ACC112 (cell line): ENCODE data around the gene MYH15.

ENCODE experiments used
- H2AFZ ChIP-seq: fragments of 200-600 bp; sonication (generic); one replicate; pipeline ENCODE4 v1.6.0; 2017; ENCODE audit warnings: antibody characterized with exemption, low read length; ENCODE audit not compliant: unreplicated experiment
- H3K27ac ChIP-seq: fragments of 200-600 bp; sonication (generic); 2 replicates; pipeline ENCODE4 v1.5.1; 2014; ENCODE audit warnings: low read depth, mild to moderate bottlenecking, antibody characterized with exemption, low read length, moderate library complexity
- H3K27me3 ChIP-seq: fragments of 200-600 bp; sonication (generic); 2 replicates; pipeline ENCODE4 v1.6.1; 2014; ENCODE audit warnings: mild to moderate bottlenecking, antibody characterized with exemption, low read length, moderate library complexity, mixed read lengths; ENCODE audit not compliant: insufficient read depth
- H3K36me3 ChIP-seq: fragments of 200-600 bp; sonication (generic); 2 replicates; pipeline ENCODE4 v1.6.1; 2016; ENCODE audit warnings: mild to moderate bottlenecking, antibody characterized with exemption, low read length, moderate library complexity, mixed read lengths; ENCODE audit not compliant: insufficient read depth
- H3K4me1 ChIP-seq: fragments of 200-600 bp; sonication (generic); one replicate; pipeline ENCODE4 v1.6.1; 2016; ENCODE audit warnings: low read length, mixed read lengths; ENCODE audit not compliant: insufficient read depth, unreplicated experiment, control insufficient read depth
- H3K4me3 ChIP-seq: fragments of 200-600 bp; sonication (generic); 2 replicates; pipeline ENCODE4 v1.5.1; 2014; ENCODE audit warnings: mild to moderate bottlenecking, low read depth, low read length
- H3K79me2 ChIP-seq: fragments of 200-600 bp; sonication (generic); one replicate; pipeline ENCODE4 v1.6.0; 2016; ENCODE audit warnings: low read length; ENCODE audit not compliant: control insufficient read depth, unreplicated experiment, insufficient read depth

The MYH15 gene

DNA sequence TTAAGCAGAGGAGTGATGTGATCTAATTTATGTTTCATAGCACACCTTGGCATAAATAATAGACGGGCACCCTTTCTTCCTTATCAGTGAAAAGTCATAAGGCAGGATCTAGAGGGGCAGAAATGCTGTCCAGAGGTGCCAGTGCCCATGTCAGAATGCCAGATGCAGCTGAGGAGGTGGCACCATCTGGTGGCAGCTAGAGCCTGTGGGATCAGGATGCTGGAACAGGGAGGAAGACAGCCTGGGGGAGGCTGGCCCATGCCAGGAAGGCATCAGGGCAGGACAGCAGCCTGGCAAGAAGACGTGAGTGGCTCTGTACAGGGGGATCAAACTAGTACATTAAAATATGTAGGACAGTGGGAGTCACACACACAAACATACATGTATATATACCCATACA lies 16.5 kb downstream of the MYH15 start:
- H3K36me3 ChIP-seq = no peaks in the 10 kb centered on the region
- H3K4me3 ChIP-seq = no peak overlapping the region
- peaks cover 3% of the 10 kb centered on the region for H3K4me1 ChIP-seq
- H2AFZ ChIP-seq = no peak overlapping the region
- no peaks in the 10 kb centered on the region for H3K79me2 ChIP-seq
- H3K27ac ChIP-seq = no peak overlapping the region
- H3K27me3 ChIP-seq = no peaks in the 10 kb centered on the region

DNA sequence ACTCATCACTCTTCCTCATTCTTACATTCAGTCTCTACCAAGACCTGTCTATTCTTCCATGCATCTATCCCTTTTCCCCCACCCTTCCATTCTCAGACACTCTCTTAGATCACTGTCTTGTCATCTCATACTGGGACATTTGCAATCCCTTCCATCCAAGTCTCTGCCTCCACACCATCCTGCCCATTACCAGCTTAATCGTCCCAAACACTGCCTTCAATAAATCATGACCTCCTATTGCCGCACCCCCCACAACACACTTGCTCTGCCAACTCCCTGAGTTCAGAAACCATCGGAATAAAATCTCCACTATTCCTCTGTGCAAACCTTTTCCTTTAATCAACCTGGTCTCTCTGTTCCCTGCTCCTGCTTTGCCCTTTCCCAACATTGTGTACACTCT lies 18.9 kb downstream of the MYH15 start:
- Histone ChIP-seq H3K4me3 (no peak overlapping the region), H3K27ac (no peak overlapping the region)

DNA sequence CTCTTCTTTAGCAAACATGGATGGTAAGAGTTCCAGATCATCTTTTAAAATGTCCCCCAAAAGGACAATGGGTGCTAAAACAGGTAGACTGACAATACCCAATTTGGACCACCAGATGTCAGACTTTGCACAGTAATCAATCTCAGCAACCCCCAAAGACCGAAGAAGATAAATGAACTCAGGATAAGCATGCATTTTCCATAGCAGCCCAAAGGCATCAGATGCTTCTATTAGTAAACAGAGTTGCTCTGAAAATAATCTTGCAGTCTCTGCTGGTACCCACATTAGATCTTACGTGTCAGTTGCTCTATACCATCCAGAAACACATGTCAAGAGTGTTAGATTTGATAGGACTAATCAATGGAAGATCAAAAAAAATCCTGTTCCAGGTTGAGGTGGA lies 20.6 kb downstream of the MYH15 start:
- H2AFZ ChIP-seq = no peak overlapping the region
- no peak overlapping the region for H3K4me3 ChIP-seq
- no peaks in the 10 kb centered on the region for H3K27me3 ChIP-seq
- no peaks in the 10 kb centered on the region for H3K36me3 ChIP-seq
- H3K4me1 ChIP-seq = peaks cover 23% of the 10 kb centered on the region
- H3K79me2 ChIP-seq = no peaks in the 10 kb centered on the region
- H3K27ac ChIP-seq = no peak overlapping the region

More for the DNA sequence above, 18.9 kb downstream of the MYH15 start:
- H3K4me1 ChIP-seq = peaks cover 20% of the 10 kb centered on the region
- H3K27me3 ChIP-seq = no peaks in the 10 kb centered on the region
- no peaks in the 10 kb centered on the region for H3K36me3 ChIP-seq
- no peaks in the 10 kb centered on the region for H3K79me2 ChIP-seq
- H2AFZ ChIP-seq = no peak overlapping the region

DNA sequence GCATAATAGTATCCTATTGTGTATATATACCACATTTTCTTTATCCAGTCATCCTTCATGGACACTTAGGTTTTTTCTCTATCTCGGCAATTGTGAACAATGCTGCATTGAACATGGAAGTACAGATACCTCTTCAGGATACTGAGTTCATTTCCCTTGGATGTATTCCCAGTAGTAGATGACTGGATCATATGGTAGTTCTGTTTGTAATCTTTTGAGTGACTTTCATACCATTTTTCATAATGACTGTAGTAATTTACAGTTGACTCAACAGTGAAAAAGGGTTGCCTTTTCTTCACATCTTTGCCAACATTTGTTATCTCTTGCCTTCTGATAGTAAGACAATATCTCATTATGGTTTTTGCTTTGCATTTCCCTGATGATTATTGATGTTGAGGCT lies 21.8 kb downstream of the MYH15 start:
- Histone ChIP-seq H3K4me1 (peaks cover 23% of the 10 kb centered on the region), H3K27ac (0 out of 2 replicates have a peak overlapping the region, but pooled peaks have one; percentile 2), H3K36me3 (no peaks in the 10 kb centered on the region), H2AFZ (peak overlapping the region; percentile 21), H3K27me3 (no peaks in the 10 kb centered on the region), H3K4me3 (no peak overlapping the region), H3K79me2 (no peaks in the 10 kb centered on the region)

DNA sequence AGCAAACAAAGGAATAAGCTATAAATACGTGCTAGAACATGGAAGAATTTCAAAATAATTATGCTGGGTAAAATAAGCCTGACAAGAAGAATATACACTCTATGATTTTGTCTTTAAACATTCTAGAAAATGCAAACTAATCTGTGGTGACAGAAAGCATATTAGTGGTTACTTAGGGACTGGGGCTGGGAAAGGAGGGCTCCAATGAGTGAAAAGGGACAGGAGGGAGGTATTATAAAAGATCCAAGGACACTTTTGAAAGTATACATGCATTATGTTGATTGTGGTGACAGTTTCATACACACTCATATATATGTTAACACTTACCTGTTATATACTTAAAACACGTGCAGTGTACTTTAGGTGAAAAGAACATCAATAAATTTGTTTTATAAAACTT lies 23.0 kb downstream of the MYH15 start:
- H3K4me3 ChIP-seq = no peak overlapping the region
- no peaks in the 10 kb centered on the region for H3K79me2 ChIP-seq
- no peak overlapping the region for H3K27ac ChIP-seq
- H3K36me3 ChIP-seq = no peaks in the 10 kb centered on the region
- peak overlapping the region; percentile 59 for H2AFZ ChIP-seq
- H3K4me1 ChIP-seq = peaks cover 23% of the 10 kb centered on the region
- H3K27me3 ChIP-seq = no peaks in the 10 kb centered on the region

DNA sequence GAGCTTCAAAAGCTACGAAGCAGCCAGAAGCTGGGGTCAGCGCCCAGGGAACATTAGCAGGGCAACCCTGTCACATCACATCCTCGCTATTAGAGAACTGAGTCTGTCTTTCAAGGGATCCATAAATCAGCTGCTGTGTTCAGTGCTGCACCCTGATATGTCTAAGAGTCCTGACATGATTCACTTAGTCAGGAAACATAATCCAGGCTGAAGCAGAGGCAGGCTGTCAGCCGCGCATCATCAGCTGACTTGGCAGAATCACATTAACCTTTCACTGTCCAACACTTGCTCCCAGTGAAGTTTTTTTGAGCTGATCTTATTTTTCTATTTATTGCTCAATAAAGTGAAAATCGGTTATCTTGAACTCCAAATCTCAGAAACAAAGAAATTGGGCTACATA lies 23.5 kb downstream of the MYH15 start:
- H3K79me2 ChIP-seq = no peaks in the 10 kb centered on the region
- no peaks in the 10 kb centered on the region for H3K36me3 ChIP-seq
- H3K4me1 ChIP-seq = peaks cover 23% of the 10 kb centered on the region
- no peak overlapping the region for H3K27ac ChIP-seq
- H2AFZ ChIP-seq = peak overlapping the region; percentile 59
- H3K27me3 ChIP-seq = no peaks in the 10 kb centered on the region
- H3K4me3 ChIP-seq = no peak overlapping the region

DNA sequence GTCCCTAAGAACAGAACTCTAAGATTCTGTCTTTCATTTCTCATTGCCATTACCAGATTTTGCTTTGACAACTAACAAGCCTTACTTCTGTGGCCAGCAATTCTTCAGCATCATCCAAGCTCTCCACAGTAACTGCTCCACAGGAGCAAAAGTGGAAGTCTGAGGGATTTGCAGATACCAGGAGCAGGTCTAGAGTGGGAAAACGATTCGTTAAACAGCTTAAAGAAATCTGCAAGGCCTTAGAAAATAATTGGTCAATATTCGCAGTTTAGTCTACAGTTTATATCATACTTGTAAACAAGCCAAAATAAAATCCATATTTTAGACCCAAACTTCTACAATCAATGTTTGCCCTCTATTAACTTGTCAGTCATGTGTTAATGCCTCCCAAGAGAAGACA lies 24.1 kb downstream of the MYH15 start:
- Histone ChIP-seq H3K4me1 (peaks cover 23% of the 10 kb centered on the region), H3K27ac (no peak overlapping the region), H3K79me2 (no peaks in the 10 kb centered on the region), H2AFZ (peak overlapping the region; percentile 8), H3K36me3 (no peaks in the 10 kb centered on the region), H3K4me3 (no peak overlapping the region), H3K27me3 (no peaks in the 10 kb centered on the region)

DNA sequence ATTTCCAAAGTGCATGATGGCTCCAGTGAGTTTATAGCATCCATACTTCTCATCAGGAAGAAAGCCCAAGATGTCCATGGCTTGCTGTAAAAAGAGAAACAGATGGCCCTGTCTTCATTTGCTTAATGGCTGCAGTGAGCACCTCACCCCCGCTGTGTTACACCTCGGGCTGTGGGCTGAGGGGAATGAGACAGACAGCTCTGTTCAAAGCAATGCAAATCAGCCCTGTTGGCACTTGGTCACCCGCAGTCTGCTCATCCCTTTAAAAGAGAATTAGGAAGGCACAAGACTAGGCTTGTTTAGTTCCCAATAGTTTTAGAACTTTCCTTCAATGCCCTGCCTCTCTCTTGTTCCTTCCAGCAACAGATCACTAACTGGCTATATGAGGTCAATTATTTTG lies 25.2 kb downstream of the MYH15 start:
- H3K4me3 ChIP-seq = no peak overlapping the region
- no peak overlapping the region for H2AFZ ChIP-seq
- peaks cover 23% of the 10 kb centered on the region for H3K4me1 ChIP-seq
- no peaks in the 10 kb centered on the region for H3K79me2 ChIP-seq
- no peak overlapping the region for H3K27ac ChIP-seq
- no peaks in the 10 kb centered on the region for H3K36me3 ChIP-seq
- no peaks in the 10 kb centered on the region for H3K27me3 ChIP-seq

DNA sequence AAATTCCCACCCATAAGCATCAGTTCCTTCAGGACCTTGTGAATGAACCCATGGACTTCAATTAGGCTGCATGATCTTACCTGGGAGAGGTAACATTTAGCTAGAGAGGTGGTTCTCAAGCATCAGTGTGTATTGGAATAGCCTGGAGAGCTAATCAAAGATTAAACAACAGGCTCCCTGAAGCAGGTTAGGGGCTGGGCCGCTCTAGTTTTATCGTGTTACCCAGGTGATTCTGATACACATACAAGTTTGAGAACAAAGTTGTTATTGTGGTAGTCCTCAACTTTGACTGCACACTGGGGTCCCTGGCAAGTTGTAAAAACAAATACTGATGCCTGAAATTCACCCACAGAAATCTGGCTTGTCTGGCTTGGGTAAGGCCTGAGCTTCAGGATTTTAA lies 31.2 kb downstream of the MYH15 start:
- no peak overlapping the region for H3K4me3 ChIP-seq
- no peaks in the 10 kb centered on the region for H3K27me3 ChIP-seq
- H3K27ac ChIP-seq = no peak overlapping the region
- H3K4me1 ChIP-seq = peaks cover 9% of the 10 kb centered on the region
- H3K36me3 ChIP-seq = no peaks in the 10 kb centered on the region
- H3K79me2 ChIP-seq = no peaks in the 10 kb centered on the region
- H2AFZ ChIP-seq = no peak overlapping the region

DNA sequence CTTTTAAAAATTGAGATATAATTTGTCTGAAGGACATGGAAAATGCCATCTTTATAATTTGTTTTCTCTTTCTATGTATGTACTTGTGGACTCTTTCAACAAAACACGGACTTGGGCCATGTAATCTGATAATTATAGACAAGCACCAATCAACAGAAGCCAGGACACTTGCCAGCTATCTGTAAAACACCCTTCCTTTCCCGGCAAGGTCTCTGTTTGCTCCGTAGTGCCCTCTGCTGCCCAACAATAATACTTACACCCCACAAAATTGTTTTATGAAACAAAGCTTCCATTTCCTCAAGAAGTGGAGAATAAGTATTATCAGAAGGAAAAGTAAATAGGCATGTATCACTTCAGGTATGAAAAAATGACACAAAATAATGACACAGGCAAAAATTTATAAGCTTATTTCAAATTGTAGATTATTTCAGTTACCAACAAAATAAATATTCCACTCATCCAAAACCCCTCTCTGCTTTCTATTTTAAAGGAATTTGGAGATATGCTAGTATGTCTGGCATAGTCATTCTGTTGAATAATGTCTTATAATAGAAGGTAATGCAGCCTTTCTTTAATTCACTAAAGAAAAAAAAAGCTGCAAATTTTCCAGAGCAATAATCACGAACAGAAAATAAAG lies 32.8 kb downstream of the MYH15 start:
- Histone ChIP-seq H3K79me2 (no peaks in the 10 kb centered on the region), H3K36me3 (no peaks in the 10 kb centered on the region), H3K4me1 (peaks cover 12% of the 10 kb centered on the region), H3K27ac (no peak overlapping the region), H3K27me3 (no peaks in the 10 kb centered on the region), H2AFZ (peak overlapping the region; percentile 65), H3K4me3 (no peak overlapping the region)

DNA sequence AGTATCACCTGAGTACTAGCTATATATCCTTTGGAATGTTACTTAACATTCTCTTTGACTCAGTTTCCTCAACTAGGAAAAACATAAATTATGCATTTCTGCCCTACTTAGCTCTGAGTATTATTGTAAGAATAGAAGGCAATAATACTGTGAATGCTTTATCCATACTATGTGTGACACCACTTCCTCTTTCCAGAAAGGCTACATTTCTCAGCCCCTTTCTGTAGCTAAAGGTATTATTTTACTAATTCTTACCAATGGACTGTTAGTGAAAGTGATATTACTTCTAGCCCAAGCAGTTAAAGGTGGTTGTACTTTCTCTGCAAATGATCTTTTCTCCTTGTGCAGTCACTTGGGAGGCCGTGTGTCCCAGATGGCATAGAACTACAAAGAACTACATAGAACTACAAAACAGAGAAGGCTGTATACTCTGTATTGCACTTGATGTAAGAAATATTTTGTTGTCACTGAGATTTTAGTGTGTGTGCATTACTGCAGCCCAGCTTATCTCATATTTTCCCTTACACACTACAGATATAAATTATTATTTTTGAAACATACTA lies 35.1 kb downstream of the MYH15 start:
- H3K36me3 ChIP-seq = no peaks in the 10 kb centered on the region
- no peaks in the 10 kb centered on the region for H3K27me3 ChIP-seq
- peaks cover 33% of the 10 kb centered on the region for H3K4me1 ChIP-seq
- H3K79me2 ChIP-seq = no peaks in the 10 kb centered on the region
- H3K27ac ChIP-seq = no peak overlapping the region
- no peak overlapping the region for H3K4me3 ChIP-seq
- H2AFZ ChIP-seq = no peak overlapping the region
